DOHH2 (cell line): ENCODE data around the gene LEFTY2.

Experiments
- EZH2phosphoT487 ChIP-seq: fragments of 200-600 bp; sonication (generic); IDR thresholded peaks from 2 replicates; pipeline ENCODE4 v1.6.1; 2017; ENCODE audit warnings: borderline replicate concordance, mild to moderate bottlenecking, antibody characterized with exemption, low read length, moderate library complexity, mixed read lengths
- TF ChIP-seq, protein P1 (sequence below): fragments of 200-600 bp; sonication (generic); IDR thresholded peaks from one replicate; pipeline ENCODE4 v1.5.1; 2014; ENCODE audit warnings: antibody characterized with exemption, mild to moderate bottlenecking, low read depth, low read length; ENCODE audit not compliant: poor library complexity, severe bottlenecking

GRCh38 chr1:225931270-225932136, 9.5 kb downstream of the LEFTY2 start:
- TF ChIP-seq, protein P1, sequence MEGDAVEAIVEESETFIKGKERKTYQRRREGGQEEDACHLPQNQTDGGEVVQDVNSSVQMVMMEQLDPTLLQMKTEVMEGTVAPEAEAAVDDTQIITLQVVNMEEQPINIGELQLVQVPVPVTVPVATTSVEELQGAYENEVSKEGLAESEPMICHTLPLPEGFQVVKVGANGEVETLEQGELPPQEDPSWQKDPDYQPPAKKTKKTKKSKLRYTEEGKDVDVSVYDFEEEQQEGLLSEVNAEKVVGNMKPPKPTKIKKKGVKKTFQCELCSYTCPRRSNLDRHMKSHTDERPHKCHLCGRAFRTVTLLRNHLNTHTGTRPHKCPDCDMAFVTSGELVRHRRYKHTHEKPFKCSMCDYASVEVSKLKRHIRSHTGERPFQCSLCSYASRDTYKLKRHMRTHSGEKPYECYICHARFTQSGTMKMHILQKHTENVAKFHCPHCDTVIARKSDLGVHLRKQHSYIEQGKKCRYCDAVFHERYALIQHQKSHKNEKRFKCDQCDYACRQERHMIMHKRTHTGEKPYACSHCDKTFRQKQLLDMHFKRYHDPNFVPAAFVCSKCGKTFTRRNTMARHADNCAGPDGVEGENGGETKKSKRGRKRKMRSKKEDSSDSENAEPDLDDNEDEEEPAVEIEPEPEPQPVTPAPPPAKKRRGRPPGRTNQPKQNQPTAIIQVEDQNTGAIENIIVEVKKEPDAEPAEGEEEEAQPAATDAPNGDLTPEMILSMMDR: no peak
- no peak for TF ChIP-seq EZH2phosphoT487
